Heart left ventricle (tissue), 13 donors: ENCODE data around the gene CYB561D1.

Experiments
- POLR2A ChIP-seq, 2 donors: fragments of 450-650 bp; IDR thresholded peaks; one replicate each; pipeline ENCODE4 v1.6.1; 2017; ENCODE audit warnings: antibody characterized with exemption in 2 of 2, mild to moderate bottlenecking in 2 of 2, moderate library complexity in 2 of 2
- TF ChIP-seq, protein P1 (sequence below), 12 donors: fragments of 200-600 bp; sonication (generic) in 4 of 12; IDR thresholded peaks; one replicate each; pipeline versions ENCODE4 v1.5.0 to v1.8.0; 2018 to 2022; ENCODE audit warnings: antibody characterized with exemption in 12 of 12, mild to moderate bottlenecking in 5 of 12
- donor health status: ischemic (EF 13 %, LVEDD 7.1; RV severe dilation, severe dysfunction).
- donor health status: DM: no; HTN: yes; CAD: no.
- donor health status: DM: no; HTN: no; CAD: no.
- donor health status: ischemic (EF 25% LVEDD 6.9; RV normal size, moderate dysfunction).
- donor health status: ischemic (EF 25% LVEDD 5.7; RV mildly dilated, moderate dysfunction).
- donor health status: ischemic (EF 35%, LVEDD 5.7; RV mildly dilated, moderate dysfunction).
- donor health status: nonischemic (EF 11% LVEDD 7.7; RV severe dilation, severe dysfunction).
- donor health status: DM: yes; HTN: yes; CAD: no.
- donor health status: PGD.
- donor health status: ischemic (EF 29% LVEDD 5.4; RV normal size, mild dysfunction).
- donor health status: nonischemic (EF 23%, LVEDD 6.1; RV moderate dilation, normal function).

DNA sequence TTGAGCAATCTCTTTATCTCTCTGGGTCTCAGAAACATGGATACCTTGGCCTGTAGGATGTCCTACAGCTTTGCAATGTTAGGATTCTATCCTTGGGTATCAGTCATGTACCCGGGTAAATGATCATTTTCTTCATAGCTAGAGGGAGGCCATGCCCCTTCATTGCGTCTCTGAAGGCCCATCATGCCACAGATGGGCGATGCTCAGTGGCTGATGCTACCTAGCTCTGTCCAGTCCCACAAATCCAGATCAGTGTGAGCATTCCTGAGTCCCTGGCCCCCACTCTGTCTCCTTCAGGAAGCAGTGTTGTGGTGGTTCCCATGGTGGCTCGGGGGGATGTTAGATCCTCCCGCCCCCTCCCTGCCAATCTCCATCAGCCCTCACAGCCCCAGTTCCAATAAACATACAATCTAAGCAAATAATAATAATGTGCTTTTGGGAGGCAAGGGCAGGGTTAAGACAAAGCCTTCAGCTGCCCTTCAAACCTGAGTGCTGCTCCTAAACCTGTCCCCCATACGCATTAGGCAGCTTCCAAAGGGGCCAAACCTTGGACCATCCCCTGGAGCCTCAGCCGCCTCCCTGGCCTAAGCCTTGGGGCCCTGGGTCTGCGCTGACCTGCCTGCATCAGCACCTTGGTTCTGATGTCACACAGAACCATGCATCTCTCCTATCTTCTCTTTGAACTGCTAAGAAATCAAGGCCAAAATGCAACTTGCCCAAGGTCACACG is 45.1 kb downstream of the CYB561D1 start:
- TF ChIP-seq, protein P1, sequence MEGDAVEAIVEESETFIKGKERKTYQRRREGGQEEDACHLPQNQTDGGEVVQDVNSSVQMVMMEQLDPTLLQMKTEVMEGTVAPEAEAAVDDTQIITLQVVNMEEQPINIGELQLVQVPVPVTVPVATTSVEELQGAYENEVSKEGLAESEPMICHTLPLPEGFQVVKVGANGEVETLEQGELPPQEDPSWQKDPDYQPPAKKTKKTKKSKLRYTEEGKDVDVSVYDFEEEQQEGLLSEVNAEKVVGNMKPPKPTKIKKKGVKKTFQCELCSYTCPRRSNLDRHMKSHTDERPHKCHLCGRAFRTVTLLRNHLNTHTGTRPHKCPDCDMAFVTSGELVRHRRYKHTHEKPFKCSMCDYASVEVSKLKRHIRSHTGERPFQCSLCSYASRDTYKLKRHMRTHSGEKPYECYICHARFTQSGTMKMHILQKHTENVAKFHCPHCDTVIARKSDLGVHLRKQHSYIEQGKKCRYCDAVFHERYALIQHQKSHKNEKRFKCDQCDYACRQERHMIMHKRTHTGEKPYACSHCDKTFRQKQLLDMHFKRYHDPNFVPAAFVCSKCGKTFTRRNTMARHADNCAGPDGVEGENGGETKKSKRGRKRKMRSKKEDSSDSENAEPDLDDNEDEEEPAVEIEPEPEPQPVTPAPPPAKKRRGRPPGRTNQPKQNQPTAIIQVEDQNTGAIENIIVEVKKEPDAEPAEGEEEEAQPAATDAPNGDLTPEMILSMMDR (IDR thresholded peaks at IDR 0.05) = no peak
- TF ChIP-seq POLR2A (IDR thresholded peaks at IDR 0.05) = no peak
